NCI-H748 (cell line): Measurements from ENCODE around the gene PODXL2.

ENCODE experiments used
- DNase-seq: peaks from one replicate; lab custom pipeline; 2025; ENCODE audit not compliant: unreplicated experiment; lab: John Stamatoyannopoulos, UW

The PODXL2 gene

DNA sequence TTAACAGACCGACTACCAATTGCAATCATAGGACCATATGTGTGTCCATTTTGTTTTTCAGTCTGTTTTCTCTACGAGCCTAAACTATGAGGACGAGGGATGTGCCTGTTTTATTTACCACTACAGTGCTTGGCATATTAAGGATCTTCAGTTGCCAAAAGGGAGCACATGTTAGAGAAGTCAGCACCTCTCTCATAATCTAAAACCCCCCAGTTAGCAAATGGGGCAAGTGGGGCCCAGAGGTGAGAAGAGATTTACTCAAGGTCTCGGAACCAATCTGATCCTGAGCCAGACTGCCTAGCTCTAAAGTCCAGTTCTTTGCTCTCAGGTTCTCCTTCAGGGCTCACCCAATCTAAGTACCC lies 578 bp upstream of the PODXL2 start:
- DNase-seq = no peak

DNA sequence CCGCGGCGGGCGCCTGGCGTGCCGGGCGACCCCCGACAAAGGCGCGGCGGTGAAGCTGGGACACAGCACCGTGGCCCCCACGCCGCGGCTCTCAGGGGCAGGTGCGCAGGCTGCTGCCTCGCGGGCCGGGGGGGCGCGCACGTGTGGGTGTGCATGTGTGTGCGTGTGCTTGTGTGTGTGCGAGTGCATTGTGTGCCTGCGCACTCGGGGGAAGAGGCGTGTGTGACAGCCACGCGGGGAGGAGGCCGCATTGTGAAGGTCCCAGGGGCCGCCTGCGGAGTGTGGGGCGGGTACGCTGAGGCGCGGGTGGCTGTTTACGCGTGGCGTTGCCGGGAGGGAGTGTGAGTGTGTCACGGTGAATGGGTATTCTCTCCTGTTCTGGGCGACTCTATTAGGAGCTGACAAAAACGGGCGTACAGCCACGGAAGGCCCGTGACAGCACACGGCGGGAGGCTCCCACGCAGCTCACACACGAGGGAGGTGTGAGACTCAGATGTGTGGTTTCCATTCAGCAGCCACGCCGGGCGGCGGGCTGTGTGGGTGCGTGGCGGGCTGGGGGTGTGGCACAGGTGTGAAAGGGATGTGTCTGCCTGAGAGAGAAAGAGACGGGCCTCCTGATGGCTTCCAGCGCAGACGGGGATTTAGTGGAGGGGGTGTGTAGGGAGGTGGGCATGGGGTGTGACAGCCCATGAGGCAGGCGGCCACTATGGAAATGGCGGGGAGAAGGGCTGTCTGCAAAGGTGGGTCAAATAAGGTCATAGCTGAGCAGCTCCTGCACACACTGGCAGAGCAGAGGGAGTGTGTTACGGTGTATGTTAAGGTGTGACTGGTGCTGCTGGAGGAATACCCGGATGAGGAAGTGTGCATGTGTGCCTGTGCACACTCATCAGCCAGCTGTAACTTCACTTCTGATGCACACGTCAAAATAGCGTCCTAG lies 750 bp downstream of the PODXL2 start:
- DNase-seq = peak; percentile 46

DNA sequence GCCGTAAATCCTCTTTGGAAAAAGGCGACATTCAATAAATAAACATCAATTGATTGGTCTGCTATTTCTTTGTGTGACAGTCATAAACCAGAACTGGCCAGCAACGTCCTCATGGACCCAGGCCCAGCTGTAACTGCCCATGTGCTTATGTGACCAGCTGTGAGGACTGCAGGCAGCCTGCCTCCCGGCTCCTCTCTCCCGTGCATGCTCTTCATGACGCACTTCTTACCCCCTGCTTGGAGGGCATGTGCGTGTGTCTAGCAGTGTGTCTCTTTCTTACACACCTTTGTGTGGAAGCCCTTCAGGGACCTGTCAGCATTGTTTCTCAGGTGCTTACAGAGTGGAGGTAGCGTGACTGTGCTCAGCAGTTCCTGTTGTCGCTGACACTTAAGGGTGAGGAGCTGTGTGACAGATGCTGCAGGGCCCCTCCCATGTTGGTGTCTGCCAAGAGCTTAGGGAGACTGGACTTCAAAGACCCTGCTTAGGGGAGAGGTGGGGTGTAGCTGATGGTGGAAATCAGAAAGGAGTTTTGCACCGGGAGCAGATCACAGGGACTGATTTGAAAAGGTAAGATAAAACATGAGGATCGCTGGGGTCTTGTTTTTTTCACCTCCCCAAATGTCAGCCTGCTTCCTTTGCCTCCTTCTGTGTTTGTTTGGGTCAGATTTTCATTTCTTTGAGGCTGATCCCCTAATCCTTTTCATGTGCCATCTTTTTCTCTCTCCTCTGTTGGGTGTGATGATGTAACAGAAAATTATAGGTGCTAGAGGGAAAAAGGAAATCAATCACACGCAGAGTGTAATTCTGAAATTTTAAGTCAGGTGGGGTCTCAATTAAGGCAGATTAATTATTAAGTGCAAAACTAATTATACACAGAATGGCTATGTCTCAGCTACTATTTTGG lies 2.1 kb downstream of the PODXL2 start:
- DNase-seq = peak; percentile 36

DNA sequence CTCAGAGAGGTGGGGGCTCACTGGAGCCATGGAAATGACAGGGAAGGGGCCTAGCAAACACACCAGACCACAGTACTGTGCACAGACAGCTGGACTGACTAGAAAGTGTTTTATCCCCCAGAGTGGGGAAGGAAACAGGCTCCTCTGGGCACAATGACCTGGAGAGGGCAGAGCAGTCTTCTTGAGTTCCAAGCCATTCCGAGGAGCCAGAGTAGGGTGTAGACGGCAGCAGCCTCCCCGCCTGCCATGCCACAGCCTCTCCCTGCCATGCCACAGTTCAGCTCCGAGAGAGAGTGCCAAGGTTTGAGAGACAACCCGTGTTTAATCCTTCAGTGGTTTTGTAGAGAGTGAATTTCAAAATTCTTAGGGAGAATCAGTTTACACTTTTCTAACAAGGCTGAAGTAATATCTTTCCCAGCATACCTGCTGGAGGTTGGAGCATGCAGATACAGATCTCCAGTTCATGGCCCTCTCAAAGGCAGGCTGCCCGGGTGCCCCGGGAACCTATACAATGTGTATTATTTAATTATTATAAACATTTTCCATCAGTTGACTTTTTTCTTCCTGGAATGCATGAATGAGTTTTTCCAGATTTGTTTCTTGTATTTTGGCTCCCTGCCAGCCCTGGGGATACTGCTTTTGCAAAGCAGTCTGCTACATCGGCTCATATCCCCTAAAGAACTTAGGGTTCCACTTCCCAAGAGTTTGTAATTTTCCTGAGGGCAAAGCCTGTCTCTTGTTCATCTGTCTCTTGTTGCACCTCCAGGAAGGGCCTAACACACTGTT lies 3.2 kb downstream of the PODXL2 start:
- no peak for DNase-seq

DNA sequence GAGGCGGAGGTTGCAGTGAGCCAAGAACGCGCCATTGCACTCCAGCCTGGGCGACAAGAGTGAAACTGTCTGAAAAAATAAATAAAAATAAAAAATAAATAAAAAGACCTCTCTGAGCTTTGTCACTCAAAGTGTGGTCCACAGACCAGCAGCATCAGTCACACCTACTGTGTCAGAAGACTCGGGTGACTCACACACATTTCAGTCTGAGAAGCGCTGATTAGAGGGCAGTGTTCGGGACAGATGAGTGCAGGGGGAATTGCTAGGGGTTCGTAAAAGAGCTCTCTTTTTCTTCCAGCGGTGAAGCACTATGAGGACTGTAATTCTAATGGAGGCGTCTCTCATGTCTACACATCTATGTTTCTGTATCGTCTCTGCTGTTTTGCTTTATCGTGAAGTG lies 5.7 kb downstream of the PODXL2 start:
- no peak for DNase-seq

DNA sequence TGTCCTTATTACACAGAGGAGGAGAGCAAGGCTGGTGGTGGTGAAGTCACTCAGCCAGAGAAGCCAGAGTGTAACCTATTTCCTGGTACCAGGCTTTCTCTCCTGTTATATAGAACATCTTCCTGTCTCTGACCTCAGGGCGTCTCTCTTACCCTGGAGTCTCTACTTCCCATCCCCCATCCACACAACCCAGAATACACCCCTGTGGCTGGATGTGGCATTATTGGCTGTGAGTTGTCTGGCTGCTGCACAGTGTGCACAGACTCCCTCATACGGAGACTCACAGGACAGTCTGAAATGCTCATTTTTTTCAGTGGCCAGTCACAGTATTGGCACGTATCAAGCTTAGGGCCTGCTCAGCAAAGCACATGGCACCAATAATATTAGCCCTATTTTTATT lies 8.6 kb downstream of the PODXL2 start:
- no peak for DNase-seq

DNA sequence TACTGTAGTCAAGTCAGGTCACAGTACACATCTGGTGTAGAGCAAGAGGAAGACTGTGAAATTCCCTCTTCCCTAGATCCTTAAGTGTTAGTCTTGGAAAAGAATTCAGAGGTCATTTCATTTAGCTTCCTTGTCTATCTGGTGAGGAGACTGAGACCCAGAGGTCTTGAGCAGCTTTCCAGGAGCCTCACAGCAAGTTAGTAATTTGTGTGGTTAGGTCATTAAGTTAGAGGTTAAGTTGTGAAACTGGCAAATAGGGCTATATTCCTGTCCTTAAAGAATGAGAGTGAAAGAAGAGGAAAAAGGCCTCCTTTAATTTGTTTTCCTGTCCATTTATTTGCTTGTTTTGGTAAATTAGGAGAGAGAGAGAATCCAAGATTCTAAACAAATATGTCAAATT lies 9.0 kb downstream of the PODXL2 start:
- DNase-seq = no peak

DNA sequence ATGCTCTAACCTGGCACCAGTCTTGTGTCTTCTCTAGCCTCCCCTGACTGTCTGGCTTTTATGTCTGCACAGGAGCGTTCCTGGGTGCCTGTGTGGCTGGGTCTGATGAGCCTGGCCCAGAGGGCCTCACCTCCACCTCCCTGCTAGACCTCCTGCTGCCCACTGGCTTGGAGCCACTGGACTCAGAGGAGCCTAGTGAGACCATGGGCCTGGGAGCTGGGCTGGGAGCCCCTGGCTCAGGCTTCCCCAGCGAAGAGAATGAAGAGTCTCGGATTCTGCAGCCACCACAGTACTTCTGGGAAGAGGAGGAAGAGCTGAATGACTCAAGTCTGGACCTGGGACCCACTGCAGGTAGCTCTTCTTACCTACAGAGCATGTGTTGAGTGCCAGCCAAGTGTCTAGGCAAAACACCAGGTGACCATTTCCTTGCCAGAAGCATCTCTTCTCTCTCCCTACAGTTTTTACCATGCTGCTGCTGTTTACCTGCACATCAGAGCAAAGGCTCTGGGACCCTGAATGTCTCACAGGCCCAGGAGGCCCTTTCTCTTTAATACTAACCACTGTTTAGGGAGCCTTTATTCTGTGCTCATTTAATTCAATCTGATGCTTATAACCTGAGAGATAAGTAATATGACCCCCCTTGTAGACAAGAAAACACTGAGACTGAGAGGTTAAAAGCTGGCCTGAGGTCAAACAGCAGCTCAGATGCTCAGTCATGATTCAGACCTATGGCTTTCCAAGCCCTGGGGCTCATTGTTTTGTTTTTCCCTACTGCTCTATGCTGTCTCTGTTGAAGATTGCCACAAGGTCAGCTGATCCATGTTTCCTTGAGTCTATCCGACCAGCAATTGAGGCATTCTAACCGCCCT lies 10.4 kb downstream of the PODXL2 start:
- DNase-seq = no peak

DNA sequence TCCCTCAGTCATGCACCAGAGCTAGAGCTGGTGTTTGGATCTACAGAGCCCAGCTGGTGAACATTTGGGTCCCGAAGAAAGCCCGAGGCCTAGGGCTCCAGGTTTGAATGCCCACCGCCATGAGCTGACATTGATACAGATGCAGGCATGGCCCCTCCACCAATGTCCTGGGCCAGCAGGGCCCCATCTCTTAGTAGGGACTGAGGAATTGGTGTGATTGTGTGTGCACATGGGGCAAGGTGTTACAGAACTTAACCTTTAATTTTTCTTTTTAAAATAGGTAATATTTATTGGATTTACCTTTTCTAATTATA lies 11.0 kb downstream of the PODXL2 start:
- DNase-seq = no peak

DNA sequence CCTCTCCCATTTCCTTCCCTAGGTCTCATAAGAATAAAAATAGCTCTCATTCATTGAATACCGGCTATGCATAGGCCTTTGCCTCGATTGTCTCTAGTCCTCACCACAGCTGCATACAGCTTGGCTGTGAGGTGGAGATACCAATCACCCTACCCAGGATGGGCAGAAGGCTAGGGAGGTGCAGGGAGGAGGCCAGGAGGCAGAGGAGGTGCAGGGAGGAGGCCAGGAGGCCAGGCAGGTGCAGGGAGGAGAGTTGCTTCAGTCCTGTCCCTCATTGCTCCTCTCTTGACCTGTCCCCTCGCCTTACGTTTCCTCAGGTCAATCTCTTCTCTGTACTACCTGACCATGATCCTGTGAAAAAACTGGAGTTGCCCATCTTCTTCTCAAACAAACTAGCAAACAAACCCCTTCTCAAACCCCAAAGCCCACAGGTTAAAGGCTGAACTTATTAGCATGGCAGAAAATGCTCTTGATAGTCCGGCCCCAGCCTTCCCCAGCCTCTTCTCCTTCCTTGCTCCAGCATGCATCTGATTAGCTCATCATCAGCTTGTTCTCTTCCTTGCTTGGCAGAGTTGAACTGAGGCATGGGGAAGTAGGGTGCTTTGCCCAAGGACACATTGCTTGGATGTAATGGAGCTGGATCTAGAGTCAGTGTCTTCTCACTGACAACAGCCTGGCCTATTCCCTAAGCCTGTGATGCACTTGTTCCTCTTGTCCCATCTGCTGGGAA lies 15.8 kb downstream of the PODXL2 start:
- no peak for DNase-seq

DNA sequence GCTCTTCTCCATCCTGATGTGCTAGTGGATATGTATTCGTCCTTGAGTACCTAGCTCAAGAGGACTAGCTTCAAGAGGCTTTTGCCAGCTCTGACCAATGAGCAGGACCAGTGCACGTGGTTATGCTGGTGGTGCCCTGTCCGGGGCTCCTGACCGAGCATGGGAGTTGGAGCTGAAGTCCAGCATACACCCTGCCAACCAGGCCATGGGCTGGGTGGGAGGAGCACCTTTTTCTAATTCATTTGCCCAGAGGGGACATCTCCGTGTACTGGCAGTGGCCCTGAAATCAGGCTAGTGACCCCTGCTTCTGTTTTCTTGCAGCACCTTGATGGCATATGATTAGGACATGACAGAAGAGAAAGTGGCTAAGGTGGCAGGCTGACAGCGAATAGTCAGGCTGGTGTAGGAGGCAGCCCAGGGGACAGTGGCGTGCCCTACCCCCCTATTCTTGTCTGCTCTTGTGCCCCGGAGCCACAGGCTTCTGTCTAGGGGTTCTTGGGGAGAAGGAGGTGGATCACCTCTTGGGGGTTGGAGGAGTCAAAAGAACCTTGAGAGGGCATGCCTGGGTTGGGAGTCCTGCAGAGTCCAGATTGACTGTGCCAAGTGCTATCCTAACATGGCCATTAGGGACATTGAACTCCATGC lies 16.5 kb downstream of the PODXL2 start:
- no peak for DNase-seq

DNA sequence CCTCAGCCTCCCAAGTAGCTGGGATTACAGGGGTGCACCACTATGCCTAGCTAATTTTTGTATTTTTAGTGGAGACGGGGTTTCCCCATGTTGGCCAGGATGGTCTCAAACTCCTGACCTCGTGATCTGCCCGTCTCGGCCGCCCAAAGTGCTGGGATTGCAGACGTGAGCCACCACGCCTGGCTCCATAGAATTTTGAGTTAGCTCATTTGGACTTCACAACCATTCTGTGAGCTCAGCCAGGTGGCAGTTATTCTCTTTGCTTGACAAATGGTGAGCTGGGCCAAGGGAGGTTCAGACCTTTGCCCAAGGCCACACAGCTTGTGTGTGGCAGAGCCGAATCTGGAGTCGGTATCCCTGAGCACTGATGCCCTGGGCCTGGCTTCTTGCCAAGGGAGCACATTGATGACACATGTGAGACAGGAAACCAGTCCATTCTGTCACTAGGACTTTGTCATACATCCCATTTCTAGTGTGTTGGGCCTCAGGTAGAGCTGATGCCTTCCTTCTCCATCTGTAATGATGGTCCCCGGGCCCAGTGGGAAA lies 17.6 kb downstream of the PODXL2 start:
- DNase-seq = no peak

DNA sequence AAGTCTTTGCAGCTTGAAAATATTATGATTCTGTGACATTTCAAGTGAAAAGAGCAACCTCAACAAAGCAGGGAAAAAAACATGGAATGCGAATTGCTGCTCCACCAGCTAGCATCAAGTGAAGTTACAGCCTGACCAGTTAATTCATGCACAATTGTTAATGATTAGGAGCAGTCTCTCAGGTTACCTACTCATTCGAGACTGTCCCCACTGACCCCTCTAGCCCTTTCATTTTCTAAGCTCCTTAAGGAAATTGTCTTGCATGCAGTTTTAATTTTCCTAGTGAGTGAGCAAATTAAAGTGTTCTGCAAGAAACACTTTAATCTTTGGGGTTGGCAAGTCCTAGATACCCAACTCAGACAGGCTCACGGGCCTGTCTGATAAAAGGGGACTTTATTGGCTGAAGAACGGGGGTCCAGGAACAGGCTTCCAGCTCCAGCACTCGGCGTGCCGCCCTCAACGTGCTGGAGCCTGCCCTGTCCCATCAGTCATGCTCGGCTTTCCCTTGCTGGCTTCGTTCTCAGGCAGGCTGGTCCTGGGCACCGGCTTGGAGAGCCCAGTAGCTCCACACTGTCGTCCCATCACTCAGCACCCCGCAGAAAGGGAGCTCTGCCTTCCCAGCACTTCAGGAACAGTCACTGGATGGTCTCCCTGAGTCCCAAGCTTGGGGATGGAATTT lies 18.3 kb downstream of the PODXL2 start:
- DNase-seq = no peak

DNA sequence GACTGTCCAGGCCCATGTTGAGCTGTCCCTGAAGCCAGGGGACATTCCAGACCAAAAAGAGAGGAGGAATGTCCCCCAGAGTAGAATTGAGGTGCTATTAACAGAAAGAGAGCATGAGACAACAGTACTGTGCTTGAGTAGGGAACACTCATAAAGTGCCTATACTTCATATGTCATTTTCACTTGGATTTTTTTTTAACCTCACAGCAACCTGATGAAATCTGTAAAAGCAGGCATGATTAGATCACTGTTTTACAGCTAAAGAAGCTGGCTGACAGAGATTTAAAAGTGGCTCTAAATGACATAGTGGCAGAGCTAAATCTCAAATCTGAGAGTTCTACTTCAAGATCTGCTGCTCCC lies 18.8 kb downstream of the PODXL2 start:
- DNase-seq = no peak

DNA sequence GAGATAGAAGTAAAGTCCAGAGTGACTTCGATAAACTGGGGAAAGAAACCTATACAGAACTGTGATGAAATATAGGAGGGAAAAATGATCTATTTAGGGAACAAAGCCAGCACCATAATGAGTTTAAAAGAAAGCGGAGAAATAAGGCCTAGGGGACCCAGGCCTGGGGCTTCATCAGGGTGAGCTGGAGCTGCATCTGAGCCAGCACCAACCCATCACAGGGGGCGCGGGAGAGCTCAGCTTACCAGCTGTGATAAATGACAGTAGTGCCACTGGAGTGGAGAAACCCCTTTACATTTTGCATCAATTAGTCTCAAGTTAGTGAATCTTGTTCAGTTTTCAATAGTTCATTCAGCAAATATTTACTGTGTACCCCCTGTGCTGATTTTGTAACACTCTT lies 21.3 kb downstream of the PODXL2 start:
- DNase-seq = no peak

DNA sequence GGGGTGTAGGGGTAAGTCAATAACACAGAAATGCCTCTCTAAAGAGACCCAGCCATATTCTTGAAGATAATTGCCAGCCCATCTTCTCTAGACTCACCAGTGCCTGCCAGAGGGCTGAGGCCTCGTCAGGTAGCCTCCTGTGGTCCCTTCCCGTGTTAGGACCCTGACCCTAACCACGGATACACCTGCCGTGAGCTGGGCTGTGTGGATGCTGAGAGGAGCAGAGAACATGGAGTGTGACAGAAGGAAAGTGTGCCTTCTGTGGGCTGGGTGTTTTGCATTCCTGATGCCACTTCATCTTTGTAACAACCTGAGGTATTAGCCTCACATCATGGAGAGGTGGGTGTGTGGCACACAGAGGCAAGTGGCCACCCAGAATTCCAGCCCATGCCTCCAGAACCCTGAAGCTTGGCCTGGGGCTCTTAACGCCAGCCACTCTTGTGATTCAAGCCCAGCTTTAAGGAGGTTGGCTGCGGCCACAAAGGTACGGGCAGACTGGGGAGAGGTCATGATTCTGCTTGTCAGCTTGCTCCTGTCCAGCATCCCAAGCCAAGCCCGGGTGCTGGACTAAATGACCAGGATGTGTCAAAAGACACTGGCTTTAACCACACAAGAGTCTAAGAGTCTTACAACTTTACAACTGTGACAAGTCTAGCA lies 22.7 kb downstream of the PODXL2 start:
- DNase-seq = no peak

DNA sequence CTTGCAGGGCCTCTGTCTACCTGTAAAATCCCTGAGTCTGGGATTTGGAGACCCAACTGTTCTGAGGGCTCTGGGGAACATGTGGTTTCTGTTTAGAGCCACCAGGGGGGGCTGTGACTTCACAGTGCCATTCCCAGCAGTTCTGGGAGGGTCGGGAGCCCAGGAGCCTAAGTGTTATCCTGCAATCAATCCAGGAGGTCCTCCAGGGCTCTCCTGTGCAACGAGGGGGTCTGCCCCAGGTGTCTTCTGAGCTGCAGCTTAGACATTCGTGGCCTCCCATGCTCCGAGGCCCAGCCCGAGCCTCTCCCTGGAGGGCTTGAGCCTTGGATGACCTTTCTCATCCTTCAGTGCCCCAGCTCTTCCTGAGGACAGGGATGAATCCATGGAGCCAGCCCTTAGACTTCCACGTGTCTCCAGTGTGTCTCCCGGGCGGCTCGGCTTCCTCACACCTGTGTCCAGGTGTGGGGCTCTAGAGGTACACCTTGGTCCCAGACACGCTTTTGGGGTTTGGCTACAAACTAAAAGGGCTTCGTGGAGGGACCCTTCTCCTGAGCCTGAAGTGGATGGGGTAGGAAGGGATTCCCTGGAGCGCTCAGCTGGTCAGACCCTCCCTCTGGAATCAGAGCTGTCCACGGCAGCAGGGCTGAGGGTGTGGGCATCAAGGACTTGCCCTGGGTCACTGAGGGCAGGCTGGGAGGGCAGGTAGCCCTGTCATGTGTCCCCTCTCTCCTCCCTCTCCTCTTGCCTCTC lies 23.4 kb downstream of the PODXL2 start:
- peak; percentile 36 for DNase-seq
